Muscle of arm (tissue), 12 donors: ENCODE data around the gene MYMX. TPM values are rescaled to one million over a fixed set of nuclear protein-coding genes. Genes with fewer than 3 reads are reported as not detected.
"Not testable (repeated sequence)": the region's sequence is repeated elsewhere in the genome, so short reads cannot be mapped to it uniquely, and the experiment has no call there.

Experiments used
- DNase-seq: peaks from one replicate; pipeline ENCODE4 v3.0.0-alpha.2; 2013
- polyA plus RNA-seq, 12 donors: library from polyadenylated mRNA; unstranded; fragments of 120-200 nt; gene quantifications; one replicate each; pipeline ENCODE4 v1.2.1, GENCODE V29; 2013; ENCODE audit not compliant: insufficient read length in 12 of 12

MYMX gene
- polyA plus RNA-seq, 12 donors, result 7.9 to 28.6 (median 18.8) TPM; not detected in 2

DNA sequence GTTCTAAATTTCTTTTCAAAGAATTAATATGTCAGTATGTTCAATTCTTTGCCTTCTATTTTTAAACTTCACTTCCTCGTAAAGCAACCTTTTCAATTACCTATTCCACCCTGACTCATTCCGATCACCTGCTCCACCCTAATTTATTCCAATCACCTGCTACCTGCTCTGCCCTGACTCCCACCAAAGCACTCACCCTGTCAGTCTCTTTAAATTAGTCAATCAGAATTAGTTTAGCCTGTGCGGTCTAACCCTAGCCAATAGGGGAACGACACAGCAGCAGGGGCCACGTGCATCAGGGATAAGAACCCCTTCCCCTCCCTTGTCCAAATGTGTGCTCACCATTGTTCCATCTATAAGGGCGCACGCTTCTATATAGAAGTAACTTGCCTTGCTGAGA, 31.4 kb upstream of the MYMX start:
- DNase-seq, result not testable (repeated sequence)

DNA sequence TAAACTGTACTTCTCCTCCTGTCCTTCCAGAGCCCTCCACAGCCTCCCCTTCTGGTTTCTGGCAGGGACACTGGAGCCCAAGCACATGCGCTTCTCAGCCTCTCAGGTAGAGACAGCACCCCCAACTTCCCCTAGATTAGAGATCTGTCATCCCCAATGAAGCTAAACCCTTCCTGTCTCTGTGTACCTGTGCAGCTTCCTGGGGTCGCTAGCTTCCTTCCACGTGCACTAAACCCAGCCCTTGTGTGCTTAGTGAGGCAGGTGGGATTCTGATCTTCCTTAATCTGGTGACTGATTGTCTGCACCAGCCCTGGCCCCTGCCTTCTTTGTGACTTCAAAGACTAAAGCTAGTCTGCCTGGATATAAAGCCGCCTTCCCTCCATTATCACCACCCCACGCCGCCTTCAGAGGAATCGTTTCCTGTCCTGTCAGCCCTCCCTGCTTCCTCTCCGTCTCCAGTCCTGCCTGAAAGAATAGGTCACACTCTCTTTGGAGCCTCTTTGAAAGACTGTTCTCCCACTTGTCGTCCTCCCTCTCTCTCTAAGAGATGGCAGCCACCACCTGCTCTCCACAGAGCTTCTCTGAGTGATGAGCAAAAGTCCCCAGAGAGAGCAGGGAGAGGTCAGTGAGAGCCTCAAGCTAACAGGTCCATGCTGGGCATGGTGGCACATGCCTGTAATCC, 30.6 kb upstream of the MYMX start:
- no peak for DNase-seq

DNA sequence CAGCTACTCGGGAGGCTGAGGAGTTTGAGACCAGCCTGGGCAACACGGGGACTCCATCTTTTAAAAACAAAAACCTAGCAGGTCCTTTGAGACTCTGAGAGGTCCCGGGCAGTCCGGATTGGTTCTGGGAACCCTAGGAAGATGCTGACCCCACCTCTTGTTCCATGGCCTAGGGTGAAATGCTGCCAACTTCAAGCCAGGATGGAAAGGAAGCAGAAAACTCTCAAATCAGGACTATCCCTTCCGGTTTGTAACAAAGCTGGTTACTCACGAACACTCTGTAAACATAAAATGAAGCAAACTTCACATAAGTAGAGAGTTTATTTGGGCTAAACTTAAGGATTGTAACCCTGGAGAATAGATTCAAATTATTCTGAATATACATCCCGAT, 30.1 kb upstream of the MYMX start:
- DNase-seq, result no peak

DNA sequence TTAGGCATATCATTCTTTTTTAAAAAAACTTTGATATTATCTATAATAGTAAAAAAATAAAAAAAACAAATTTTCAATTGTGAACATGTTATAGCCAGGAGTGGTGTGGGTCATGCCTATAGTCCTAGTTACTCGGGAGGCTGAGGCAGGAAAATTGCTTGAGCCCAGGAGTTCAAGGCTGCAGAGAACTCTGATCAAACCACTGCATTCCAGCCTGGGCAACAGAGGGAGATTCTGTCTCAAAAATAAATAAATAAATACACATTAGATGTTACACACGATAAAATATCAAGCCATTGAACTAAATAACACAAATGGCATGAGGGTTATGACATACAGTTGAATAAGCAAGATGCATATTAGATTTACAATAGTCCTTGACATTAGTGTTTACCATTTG, 27.9 kb upstream of the MYMX start:
- no peak for DNase-seq

DNA sequence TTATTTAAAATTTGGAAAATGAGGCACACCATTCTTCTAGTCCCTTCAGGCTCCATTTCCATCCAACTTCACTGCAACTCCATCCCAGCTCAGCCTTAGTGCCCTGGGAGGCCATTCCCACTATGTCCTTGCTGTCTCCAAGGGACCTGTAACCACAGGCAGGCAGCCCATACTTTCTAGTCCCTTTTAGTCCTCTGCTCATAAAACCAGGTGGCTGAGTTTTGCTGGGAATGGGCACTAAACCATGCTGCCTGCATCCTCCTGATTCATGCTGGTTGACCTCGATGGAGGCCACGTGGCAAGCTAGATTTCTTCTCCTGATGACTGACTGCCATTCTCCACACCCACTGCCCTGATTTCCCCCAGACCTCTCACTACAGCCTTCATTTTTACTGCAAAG, 27.5 kb upstream of the MYMX start:
- DNase-seq, result no peak

DNA sequence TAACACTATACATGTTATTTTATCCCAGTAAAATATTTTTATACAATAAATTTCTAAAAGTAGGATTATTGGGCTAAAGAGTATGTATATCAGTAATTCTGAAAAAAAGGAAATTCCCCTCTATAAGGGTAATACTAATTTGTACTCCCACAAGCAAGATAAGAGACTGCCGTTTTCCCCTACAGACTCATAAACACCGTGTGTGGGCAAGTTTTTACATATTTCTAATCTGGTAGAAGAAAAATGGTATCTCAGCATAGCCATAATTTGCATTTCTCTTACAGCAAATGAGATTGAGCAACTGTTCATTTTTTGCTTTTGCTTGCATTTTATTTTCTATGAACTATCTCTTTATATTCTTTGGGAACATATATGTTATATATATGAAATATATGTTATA, 26.0 kb upstream of the MYMX start:
- no peak for DNase-seq

DNA sequence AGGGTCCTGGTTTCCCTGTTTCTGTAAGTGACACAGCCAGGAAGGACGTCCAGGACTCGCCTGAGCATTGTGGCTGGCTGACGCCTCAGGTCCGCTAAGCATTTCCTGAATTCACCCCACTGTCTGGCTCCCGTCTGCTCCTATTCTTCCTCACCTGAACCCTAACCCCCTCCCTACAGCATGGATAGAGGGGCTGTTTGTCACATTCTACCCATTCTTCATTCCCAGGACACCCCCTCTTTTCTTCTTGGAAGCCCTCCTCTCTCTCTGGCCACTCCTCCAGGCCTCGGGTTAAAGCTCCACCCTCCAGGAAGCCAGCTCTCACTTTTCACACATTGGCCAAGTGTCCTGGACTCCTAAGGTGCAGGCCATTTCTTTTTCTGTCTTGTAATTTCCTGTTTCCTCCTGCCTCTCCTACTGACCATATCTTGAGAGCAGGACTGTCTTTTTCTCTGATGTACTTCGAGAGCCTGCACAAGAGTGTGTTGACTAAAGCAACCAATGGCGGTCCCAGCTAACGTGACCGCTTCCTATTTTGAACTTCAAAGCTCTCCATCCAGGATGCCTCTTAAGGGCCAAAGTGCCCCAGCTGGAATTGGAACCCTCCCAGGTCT, 24.2 kb upstream of the MYMX start:
- DNase-seq, result no peak

DNA sequence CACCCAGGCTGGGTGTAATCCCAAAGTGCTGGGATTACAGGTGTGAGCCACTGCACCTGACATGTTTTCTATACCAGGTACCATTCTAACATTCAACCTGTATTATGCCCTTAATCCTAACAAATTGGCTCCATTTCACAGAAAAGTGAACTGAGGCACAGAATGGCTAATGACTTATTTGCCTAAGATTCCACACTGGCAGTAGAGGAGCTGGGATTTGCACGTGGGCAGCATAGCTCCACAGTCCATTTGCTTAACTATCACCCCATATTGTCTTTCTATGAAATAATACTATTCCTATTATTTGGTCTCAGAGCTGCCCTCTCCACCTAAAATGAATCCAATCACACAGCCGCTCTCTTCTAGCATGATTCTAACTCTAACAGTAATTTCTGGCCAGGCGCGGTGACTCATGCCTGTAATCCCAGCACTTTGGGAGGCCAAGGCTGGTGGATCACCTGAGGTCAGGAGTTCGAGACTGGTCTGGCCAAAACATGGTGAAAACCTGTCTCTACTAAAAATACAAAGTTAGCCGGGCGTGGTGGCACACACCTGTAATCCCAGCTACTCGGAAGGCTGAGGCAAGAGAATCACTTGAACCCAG, 23.3 kb upstream of the MYMX start:
- DNase-seq, result no peak

DNA sequence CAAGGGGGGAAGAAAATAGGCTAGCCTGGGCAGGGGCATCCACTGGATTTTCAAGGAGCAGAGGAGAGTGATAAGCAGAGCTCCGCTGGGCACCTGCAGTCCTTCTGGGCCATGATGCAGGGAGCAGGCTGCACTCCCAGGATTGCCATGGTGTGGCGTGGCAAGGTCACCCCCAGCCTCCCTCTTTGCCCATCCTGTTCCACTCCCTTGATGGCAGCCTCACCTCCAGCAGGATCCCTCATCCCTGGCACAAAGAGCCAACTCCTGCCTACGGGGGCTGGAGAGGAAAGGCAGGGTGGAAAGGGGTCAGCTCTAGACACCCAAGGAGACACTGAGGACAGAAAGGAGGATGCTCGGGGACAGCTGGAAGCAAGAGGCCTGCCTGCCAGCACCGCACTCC, 22.4 kb upstream of the MYMX start:
- DNase-seq, result no peak

DNA sequence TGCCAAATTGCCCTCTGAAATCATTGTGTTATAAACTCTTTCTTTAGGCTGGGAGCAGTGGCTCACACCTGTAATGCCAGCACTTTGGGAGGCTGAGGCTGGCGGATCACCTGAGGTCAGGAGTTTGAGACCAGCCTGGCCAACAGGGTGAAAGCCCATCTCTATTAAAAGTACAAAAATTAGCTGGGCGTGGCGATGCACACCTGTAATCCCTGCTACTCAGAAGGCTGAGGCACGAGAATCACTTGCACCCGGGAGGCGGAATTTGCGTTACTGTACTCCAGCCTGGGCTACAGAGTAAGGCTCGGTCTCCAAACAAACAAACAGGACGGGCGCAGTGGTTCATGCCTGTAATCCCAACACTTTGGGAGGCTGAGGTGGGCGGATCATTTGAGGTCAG, 20.4 kb upstream of the MYMX start:
- not testable (repeated sequence) for DNase-seq

DNA sequence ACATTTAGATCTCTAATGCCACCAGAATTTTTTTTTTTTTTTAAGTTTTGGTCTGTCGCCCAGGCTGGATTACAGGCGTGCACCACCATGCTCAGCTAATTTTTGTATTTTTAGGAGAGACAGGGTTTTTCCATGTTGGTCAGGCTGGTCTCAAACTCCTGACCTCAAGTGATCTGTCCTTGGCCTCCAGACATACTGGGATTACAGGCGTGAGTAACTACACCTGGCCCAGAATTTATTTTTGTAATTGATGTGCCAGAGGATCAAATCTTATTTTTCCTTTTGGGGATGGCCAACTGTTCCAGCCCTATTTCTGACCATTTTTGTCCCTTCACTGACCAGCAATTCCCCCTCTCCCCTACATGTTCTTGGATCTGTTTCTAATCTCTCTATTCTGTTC, 18.0 kb upstream of the MYMX start:
- DNase-seq, result no peak

DNA sequence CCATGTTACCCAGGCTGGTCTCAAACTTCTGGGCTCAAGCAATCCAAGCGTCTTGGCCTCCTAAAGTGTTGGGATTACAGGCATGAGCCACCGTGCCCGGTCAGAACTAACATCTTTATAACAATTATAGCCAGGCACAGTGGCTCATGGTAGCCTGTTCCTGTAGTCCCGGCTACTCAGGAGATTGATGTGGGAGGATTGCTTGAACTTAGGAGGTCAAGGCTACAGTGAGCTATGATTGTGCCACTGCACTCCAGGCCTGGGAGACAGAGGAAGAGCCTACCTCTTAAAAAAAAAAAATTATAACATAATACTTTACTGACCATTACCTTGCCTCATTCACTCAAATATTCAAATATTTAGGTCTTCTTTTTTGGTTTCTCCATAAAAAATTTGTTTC, 16.8 kb upstream of the MYMX start:
- no peak for DNase-seq

DNA sequence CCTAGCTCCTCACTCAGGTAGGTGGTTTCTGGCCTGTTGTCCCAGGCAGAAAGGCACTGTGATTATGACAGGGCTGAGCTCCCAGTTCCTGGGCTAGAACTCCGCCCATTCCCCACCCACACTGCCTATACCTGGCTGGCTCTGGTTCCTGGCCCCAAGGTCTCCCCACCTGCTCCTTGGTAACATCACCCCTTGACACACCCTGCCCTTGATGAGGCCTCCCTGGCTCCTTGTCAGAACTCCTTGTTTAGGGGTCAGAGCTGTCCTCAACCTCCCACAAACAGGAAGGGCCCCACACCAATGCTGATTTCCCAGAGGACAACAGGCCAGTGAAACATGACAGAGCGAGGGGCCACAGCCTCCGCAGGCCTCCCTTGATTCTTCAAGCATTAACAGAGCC, 15.5 kb upstream of the MYMX start:
- no peak for DNase-seq

DNA sequence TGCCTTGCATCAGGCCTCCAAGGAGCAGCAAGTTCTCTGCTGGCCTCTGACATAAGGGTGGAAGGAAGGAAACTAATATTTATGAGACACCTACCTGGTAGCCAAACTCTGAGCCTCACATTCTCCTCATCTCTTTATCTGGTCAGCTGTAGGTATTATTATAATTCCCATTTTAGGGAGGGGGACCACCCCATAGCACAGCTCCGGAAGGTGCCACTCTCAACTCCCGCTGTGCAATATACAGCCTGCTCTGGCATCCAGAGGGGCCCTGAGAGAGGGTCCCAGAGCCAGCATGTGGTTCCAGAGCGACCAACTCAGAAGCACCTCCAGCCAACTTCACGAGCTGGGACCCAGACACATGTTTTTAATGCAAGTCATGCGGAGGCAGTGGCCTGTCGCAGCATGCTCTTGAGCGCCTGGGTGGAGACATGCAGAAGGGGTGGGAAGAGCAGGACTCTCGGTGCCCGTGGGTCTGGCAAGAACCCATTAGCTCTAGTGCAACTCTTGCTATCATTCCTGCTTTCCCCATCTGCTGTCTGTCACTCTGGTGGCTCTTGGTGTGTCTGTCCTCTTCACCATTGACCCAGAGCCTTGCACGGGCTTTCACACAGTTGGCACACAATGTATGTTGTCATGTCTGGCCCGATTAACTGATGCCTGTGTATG, 15.0 kb upstream of the MYMX start:
- no peak for DNase-seq

DNA sequence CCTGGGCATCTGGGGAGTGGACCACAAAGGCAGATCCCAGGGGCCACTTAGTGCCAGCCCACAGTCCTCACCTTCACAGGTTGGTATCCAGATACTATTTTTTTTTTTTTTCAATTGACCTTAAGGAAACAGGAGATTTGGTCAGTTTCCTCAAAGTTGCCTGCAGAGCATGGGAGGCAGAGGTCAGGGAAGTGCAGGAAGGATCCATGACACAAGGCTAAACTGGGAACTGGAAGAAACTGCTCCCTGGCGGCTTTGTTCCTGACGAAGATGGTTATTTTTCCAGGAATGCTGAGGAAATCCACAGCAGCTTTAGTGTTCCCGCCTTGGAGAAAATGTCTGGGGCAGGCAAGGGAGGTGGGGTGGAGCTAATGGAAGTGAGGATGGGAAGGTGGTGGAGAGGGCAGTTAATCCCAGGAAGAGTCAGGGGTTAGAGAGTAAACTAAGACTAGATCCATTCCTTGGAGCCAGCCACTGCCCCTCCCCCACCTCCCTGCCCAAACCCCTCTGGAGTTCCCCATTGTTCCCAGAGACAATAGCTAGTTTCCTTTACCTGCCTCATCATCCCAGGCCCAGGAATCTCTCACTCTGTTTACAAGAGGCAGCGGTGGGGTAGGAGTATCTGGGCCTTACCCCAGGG, 14.3 kb upstream of the MYMX start:
- DNase-seq, result no peak

DNA sequence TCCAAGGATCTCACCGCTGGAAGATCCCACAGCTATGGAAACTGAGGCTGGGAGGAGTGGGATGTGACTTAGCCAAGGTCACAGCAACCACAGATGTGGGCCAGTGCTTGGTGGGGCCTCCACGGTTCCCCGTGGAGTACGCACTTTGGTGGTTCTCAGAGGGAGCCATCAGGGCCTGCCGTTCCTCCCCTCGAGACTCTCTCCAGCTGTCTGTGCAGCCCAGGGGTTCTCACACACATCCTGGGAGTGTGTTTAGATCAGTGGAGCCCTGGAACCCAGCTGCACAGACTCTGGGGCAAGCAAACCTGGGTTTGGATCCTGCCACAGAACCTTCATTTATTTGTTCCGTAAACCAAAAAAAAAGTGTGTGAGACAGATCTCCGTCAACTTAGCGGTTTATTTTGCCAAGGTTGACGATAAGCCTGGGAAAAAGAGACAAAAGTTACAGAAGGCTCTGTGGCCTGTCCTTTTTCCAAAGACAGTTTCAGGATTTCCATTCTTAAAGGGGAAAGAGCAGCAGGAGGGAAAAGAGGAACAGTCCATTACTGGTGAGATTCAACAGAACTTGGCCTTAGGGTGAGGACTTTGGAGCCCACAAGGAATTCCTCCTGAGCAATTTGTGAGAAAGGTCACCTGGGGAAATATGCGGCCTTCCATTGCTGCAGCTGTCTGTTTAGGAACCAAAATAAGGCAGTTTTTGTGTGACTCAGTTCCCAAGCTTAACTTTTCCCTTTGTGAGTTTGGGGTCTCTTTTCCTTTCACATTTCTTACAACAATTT, 13.6 kb upstream of the MYMX start:
- no peak for DNase-seq

DNA sequence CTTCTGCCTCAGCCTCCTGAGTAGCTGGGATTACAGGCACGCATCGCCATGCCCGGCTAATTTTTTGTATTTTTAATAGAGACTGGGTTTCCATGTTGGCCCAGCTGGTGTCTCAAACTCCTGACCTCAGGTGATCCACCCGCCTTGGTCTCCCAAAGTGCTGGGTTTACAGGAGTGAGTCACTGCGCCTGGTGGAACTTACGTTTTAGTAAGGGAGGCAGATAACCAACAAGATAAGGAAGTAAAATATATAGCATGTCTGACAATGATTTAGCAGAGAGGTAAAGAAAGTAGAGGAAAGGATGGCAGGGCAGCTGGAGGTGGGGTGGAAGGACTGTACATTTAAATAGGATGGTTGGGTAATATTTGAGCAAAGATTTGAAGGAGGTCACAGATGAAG, 12.8 kb upstream of the MYMX start:
- no peak for DNase-seq

DNA sequence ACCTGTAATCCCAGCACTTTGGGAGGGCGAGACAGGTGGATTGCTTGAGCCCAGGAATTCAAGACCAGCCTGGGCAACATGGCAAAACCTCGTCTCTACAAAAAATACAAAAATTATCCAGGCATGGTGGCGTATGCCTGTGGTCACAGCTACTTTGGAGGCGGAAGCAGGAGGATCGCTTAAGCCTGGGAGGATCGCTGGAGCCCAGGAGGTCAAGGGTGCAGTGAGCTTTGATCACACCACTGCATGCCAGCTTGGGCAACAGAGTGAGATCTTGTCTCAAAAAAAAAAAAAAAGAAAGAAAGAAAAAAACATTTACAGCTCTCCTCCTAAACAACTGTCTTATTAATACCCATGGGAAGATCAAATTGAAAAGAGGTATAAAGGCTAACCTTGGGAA, 8.8 kb upstream of the MYMX start:
- no peak for DNase-seq

DNA sequence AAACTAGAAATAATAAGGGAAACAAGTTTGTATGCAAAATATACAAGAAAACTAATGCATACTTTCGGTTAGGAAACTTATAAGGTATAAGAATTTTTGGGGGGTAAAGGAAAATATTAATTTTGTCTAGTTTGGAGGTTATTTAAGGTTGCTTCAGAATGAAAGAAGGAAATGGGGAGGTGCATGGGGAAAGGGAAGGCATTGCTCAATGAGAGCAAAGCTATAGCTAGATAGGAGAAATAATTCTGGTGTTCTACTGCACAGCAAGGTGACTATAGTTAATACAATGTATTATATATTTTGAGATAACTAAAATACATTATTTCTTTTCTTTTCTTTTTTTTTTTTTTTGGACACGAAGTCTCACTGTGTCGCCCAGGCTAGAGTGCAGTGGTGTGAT, 5.4 kb upstream of the MYMX start:
- DNase-seq, result no peak

DNA sequence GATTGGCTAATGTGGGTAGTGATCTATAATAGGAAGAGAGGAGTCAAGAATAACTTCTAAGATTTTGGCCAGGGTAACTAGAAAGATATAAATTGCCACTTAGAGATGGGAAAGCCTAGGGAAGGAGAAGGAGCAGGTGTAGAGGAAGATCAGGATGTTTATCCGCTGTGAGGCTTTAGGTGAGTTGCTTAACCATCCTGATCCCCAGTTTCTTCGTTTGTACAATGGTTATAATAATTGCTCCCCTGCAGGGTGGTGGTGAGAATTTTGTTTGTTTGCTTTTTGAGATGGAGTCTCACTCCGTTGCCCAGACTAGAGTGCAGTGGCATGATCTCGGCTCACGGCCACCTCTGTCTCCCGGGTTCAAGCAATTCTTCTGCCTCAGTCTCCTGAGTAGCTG, 2.4 kb upstream of the MYMX start:
- DNase-seq, result no peak

DNA sequence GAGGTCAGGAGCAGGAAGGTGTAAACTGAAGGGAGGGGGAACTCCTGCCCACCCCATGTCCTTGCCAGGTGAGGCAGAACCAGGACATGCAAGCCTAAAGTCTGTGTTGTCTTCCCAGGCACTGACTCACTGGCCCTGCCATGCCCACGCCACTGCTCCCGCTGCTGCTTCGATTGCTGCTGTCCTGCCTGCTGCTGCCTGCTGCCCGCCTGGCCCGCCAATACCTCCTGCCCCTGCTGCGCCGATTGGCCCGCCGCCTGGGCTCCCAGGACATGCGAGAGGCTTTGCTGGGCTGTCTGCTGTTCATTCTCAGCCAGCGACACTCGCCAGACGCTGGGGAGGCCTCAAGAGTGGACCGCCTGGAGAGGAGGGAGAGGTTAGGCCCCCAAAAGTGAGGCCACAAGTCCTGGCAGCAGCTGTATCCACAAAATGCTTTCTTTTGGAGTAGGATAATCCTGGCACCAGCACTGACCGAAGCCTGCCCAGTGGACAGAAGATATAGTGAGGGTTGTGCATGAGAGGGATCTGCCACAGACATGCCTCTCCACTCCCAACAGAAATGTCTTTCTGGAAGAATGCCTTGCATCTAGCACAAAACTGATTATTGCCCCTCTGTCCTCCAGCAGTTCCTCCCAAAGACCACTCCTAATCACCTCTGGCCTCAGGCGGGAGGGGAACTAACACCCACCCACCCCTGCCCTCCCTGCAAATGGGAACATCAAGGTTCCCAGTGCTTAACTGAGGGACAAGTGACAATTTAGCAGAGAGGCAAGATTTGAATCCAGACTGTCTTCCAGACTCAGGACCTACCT, 812 bp downstream of the MYMX start:
- no peak for DNase-seq
